Measurements from ENCODE around the gene MANBA.
"Not testable (repeated sequence)": the region's sequence is repeated elsewhere in the genome, so short reads cannot be mapped to it uniquely, and the experiment has no call there.

The MANBA gene

DNA sequence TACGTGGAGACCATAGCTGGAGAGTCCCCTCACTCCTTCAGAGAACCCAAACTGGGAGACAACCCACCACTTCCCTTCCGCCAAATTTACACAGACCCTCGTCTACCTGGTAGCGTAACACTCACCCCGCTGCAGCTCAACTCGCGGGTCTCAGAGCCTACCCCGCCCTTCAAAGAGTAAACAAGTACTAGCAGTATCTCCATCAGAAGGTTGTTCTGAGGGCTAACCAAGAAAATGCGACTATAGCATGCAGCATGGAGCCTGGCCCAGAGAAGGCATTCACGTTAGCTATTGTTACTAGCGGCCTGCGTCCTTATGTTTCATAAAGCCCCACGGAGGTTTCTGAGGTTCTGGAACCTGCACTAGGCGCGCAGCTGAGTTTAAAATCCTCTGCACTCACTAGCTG is 531 bp upstream of the MANBA start:
- DNase-seq: peak; percentile 11

DNA sequence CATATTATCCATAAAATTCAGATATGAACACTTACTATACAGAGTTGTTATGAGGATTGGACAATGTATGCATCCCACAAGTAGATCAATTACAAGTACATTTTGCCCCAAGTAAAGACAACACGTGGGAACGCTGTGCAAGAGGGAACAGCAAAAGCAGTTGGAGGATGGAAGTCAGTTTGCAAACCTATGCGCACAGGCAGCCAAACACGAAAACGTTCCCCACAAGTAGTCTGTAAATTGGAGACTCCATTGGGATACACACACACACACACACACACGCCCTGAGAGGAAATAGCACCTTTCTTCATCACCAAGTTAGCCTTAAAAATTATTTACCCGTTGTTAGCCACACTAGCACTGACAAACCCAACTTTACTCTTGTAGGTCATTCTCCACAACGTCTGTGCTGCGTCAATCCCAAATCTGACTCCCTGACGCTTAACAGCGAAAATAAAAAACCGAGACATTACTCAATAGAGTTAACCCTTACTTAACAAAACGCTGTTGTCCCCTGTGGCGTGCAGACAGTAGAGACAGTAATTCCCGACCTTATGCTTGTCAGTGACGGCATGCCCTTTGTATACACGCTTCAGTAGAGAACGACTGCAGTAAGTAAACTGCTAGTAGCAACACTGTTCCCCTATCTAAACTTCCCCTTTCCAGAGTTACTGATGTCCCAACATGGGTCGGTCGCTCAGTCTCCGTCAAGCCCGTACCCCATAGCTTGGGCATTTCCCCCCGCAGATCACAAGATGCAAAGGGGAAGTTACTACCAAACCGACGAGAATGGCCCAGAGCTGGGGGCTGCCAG is 730 bp downstream of the MANBA start:
- peak; percentile 31 for DNase-seq

DNA sequence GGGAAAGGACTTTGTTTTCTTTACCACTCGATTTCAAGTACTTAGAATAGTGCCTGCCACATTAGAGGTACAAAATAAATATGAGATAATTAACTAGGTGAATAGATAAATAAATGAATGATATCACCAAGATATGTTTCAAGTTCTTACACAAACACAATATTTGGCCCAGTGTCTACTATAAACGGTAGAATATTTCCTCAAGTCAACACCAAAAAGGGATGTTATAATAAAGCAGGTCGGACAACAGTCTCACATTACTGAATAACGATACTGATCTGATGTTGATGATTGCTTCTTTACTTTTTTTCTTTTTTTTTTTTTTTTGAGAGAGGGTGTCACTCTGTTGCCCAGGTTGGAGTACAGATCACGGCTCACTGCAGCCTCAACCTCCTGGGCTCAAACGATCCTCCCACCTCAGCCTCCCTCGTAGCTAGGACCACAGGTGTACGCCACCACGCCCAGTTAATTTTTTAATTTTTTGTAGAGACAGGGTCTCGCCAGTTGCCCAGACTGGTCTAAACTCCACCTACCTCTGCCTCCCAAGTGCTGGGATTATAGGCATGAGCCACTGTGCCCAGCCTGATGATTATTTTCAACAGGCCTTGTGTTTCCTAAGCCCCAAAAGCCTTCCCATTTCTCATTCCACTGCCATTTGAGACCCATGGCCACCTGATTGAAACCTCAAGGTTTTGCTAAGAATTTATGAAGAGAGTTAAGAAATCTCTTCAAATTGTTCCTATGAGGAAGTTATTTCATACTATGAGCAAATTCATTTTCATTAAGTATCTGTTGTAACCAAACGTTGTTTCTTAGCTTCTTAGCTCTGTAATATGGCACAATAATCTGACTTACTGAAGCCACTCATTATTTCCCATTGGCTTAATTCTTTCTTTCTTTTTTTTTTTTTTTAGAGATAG is 2.3 kb downstream of the MANBA start:
- DNase-seq: no peak

DNA sequence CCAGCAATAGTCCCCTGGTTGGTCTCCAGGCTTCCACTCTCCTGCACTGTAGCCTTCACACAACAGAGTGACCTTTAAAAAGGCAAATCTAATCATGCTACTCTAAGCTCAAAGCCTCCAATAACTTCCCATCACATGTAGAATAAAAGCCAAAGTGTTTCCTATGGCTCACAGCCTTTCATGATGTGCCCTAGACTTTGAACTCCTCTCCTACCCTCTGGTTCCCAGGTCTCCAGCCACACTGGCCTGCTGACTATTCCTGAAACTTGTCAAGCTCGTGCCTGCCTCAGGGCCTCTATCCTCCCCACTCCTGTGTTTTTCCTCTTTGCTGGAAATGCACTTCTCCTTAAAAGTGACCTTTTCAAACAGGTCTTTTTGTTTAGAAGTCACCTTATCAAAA is 3.1 kb downstream of the MANBA start:
- DNase-seq: no peak

DNA sequence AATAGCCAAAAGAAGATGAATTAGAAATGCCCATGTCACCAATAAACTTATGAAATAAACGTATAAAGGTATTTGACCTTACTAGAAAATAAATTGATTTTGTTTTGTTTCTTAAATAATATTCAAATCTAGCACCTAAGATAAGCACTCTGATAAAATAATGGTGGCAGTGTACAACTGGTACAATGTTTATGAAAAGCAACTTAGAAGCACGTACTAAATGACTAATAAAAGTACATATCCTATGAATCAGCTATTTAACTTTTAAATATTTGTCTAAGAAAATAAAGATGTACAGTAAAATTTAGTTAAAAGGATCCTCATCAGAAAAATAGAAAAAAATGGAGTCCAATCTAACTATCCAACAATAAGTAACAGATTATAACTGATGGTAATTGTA is 6.7 kb downstream of the MANBA start:
- DNase-seq: no peak

DNA sequence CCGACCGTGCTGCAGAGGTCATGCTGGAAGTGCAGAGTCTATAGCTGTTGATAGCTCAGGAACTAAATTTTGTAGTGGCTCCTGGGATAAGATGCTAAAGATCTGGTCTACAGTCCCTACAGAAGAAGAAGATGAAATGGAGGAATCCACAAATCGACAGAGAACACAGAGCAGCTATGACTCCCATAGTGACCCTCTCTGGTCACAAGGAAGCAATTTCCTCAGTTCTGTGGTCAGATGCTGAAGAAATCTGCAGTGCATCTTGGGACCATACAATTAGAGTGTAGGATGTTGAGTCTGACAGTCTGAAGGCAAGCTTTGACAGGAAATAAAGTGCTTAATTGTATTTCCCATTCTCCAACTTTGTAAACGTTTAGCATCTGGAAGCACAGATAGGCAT is 8.8 kb downstream of the MANBA start:
- DNase-seq: no peak

DNA sequence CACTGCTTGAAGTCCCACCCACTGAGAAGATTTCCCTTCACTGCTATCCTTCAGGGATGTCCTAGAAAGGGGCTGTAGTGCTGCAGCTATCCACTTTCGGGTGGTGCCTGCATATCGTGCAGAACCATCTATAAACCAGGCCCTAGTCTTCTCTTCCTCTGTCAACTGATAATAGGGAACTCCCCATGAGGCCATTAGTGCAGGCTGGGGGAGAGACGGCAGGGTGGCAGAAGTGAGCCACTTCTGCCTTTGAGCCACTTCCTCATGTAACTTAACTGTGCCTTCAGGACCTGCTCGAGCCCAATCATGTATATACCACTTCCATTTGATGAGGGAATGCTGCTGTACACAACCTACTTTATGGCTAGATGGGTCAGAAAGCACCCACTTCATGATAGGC is 17.4 kb downstream of the MANBA start:
- DNase-seq: not testable (repeated sequence)

DNA sequence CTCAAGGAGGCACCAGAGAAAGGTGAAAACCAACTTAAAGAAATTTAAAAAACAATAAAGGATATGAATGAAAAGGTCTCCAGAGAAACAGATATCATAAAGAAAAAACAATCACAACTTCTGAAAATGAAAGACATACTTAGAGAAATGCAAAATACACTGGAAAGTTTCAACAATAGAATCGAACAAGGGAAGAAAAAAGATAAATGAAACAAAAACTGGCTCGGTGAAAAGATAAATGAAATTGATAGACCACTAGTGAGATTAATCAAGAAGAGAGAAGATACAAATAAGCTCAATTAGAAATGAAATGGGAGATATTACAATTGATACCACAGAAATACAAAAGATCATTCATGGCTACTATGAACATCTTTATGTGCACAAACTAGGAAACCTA is 22.0 kb downstream of the MANBA start:
- DNase-seq: not testable (repeated sequence)

DNA sequence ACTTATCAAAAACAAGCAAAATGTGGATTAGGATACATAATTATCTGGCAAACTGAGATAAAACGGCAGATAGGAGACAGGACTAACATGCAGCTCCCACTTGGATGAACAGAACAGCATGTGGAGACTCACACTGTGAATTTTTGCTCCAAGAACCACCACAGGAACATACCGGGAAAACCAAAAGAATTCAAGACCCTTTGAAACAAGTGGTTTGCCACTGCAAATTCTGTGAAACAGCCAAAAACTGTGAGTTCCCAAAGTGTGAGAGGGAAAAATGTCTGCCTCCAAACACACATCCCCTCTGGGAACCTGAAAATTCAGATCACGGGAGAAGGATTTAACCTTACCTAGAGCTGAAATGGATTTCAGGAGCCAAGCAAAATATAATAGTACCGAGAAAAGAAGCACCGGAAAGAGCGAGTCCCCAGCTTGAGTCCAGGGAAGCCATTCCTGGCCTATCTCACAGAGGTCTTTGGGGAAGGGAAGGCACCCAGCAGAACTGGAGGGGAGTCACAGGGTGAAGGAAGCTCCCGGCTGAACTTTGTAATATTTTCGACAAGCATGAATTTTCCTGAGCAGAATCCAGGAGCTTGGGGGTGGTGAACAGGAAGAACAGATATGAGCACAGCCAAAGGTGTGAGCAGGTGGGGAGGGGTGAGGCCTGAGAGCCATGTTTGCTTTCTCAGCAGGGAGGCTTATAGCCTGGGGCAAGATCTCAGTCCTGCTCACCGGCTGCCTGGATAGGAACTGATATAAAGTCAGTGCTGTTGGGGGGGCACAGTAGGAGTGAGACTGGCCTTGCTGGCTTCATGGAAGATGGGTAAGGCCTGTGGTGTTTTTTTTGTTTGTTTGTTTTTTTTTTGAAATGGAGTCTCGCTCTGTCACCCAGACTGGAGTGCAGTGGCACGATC is 23.9 kb downstream of the MANBA start:
- DNase-seq: no peak

DNA sequence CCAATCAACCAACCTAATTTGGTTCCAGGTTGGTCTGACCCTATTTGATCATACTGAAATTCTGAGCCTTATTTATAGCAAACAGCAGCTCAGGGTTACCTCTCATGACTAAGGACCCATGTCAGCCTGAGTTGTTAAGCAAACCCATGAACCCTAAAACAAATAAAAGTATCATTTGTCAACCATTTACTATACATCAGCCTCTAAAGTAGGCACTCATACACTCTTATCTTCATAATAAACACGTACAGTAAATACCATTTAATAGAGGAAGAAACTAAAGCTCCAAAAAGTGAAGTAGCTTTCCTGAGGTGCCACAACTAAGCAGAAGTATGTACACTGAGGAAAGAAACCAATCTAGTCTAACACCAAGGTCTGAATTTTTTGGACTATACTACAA is 25.2 kb downstream of the MANBA start:
- DNase-seq: no peak

DNA sequence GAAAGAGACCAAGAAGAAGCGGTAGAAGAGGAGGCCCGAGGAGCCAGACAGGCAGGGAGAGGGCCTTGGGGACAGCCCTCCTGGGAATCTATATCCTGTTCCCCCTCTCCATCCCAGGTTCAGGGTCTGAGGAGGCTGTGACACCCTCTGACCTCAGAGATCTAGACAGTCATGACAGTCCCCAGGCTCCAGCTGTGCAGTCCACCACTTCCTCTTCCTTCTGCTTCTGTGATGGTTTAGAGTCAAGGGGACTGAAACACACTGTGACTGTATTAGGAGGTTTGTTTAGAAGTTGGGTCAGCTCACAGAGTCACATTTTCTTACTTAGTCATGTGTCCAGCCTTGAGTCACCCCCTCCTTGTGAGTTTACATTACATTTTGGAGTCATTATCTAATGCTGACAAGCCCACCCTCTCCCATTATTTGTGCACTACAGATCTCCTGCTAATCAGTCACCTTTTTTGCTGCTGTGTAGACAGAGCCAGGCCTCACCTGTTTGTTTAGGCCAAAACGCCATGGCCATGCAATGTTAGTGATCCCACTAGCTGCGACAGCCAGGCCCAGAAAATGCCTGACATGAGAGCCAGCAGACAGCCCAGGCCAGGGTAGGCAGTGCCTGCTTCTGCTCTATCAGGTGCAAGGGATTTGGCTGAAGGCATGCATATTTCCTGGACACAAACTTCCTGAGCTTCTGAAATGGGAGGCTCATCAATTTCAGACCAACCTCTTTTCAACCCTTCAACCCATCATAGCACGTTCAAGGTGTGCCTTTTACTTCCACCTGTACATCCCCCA is 26.0 kb downstream of the MANBA start:
- no peak for DNase-seq

DNA sequence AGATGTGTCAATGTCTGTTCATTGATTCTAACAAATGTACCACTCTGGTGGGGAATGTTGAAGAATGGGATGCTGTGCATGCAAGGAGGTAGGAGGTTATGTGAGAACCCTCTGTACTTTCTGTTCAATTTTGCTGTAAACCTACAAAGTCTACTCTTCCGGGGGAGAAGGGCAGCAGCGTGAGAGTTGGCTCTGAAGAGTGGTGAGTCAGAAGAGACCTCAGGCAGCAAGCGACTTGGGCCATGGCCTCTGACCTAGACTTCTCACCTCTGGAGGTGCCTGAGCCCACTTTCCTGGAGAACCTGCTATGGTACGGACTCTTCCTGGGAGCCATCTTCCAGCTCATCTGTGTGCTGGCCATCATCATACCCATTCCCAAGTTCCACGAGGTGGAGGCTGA is 26.7 kb downstream of the MANBA start:
- no peak for DNase-seq

DNA sequence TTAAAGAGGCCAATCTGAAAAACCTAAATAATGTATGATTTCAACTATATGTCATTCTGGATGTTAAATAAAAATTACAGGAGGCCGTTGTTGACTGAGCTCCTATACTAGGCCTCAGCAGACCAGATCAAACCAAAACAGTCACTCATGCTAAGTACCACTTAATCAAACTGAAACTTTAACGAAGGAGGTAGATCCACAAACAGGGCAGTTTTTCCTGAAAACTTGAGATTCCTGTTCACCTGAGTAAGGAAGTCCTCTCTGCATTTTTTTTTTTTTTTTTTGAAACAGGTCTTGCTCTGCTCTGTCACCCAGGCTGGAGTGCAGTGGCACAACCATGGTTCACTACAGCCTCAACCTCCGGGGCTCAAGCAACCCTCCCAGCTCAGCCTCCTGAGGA is 27.7 kb downstream of the MANBA start:
- no peak for DNase-seq

DNA sequence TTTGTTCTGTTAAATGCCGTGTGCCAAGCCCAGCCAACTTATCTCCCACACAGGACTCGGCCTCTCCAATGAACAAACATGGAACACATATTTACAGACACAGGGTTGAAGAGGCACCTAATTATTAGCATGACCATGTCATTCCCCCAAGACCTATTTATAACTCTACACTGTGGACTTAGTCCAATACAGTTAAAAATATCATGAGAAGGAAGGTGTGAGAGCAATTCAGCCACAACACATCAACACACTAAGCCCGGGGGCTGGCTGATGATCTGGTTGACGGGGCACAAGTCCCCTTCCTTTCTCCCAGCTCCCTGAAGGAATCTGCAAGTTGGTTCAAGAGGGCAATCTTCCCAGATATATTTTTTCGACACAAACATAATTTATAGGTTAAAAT is 28.1 kb downstream of the MANBA start:
- DNase-seq: no peak

DNA sequence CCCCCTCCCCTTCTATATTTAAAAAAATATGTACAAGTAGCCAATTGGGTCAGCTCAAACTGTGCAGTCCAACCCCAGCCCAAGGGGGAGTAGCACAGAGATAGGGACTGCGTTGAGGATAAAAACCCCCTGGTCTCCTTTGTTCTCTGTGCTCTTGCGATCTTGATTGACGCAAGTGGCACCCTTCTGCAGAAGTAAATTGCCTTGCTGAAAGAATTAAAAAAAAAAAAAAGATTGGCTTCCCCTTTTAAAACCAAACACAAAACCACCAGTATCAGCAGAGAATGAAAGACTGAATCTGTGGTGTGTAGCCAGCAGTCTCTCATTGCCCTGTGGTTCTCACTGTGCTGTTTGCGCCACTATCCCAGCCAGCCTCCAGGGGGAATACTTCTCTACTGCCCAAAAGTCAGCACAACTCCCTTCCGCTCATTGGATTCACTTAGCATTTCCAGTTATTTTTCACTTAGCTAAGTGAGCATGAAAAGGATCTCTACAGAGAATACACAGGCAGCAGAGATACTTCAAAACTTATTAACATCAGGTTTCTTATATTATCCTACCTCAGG is 29.7 kb downstream of the MANBA start:
- no peak for DNase-seq

DNA sequence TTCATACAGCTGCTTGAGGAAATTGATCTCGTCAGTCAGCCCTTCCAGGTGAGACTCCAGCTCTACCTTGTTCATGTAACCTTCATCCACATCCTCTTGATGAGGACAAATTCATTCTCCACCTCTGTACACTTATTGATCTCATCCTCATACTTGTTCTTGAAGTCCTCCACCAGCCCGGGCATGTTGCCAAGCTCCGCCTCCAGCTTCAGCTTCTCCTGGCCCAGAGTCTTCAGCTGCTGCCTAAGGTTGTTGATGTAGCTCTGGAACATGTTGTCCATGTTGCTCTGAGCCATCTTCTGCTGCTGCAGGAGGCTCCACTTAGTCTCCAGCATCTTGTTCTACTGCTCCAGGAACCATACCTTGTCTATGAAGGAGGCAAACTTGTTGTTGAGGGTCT is 31.3 kb downstream of the MANBA start:
- DNase-seq: not testable (repeated sequence)

DNA sequence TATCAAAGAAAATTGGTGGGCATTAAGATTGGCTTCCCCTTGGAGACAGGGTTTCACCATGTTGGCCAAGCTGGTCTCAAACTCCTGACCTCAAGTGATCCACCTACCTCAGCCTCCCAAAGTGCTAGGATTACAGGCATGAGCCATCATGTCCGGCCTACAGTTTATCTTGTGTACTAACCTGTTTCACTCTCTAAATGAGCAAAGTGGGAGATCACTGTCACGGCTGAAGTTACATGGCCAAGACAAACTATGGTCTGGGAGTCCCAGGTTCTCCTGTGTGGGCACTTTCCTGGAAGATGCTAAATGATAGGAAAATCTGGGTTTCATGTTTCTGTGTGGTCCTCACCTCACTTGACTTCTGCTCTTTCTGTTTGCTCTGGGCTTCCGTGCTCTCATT is 33.8 kb downstream of the MANBA start:
- not testable (repeated sequence) for DNase-seq

DNA sequence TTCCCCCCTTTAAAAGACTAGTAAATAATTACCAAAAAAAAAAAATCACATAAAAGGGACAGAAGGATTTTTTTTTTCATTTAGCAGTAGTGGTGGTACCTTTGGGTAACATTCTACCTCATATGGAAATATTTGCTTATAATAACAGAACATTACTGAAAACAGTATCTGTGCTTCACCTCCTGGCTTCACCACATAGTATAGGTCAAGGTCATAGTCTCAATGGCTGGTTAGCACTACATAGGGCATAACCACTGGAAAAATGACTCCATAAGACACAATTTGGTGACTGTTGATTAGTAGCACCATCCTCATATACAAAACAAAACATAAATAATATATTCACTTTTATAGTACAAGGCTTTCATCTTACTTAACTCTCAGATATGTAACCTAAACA is 34.7 kb downstream of the MANBA start:
- no peak for DNase-seq

DNA sequence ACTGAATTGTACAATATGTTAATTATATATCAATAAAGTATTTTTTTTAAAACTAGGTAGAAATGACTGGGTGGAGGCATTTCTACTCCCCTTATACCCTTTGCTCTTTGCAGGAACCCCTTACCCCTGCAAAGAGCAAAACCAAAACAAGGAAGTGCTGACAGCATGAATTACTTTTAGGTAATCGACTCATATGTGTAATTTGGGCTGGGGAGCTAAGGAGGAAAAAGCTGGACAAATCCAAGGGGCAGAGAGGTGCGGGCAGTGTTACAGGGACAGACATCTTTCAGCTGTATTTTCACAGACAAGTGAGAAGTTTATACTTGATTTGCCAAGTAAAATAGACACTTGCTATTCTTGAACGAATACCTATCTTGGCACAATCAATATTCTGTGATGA is 35.5 kb downstream of the MANBA start:
- DNase-seq: no peak

DNA sequence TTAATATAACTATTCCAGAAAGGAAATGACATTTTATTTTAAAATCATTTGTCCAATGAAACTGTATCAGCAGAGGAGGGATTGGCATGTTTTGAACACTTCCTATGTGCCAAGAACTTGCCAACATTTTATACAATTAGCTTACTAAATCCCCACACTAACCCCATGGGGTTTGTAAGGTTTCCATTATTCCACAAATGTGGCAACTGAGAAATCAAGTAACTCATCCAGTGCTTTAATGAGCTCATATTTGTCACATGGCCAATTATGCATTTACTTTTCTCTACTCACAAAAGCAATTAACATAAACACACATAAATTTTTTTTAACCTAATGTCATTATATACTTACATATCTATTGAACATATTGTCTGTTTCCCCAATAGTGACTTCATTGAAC is 37.3 kb downstream of the MANBA start:
- no peak for DNase-seq

DNA sequence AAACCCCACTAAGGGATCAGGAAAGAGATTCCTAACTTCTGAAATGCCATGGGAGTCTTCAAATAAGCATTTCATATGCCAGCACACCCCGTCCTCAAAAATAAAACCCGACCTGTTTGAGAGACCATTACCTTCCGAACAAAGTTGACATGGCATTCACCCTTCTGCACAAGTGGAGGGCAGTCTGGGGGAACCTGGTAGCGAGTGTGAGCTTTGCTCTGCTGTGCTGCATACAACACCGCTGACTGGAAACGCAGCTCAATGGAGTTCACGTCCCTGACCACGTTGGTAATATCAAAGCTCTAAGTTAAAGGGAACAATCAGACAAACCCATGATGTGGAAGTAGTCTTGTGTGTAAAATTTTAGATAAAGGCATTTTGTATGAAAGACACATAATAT is 38.0 kb downstream of the MANBA start:
- no peak for DNase-seq
